D721Med (cell line): Measurements from ENCODE around the gene LRRIQ1.

Experiments
- DNase-seq: peaks from one replicate; pipeline ENCODE4 v3.0.0; 2011; ENCODE audit warnings: low spot score; ENCODE audit not compliant: insufficient read length
- FAIRE-seq: peaks from 2 replicates; lab custom pipeline; 2011; peaks lifted over from hg19 to GRCh38; lab: Jason Lieb, UNC
- TF ChIP-seq, protein P1 (sequence below): IDR thresholded peaks from 2 replicates; pipeline ENCODE4 v1.5.1; 2012; ENCODE audit warnings: mild to moderate bottlenecking, control low read depth; ENCODE audit not compliant: insufficient read depth; ENCODE audit errors: missing control alignments

LRRIQ1 gene

DNA sequence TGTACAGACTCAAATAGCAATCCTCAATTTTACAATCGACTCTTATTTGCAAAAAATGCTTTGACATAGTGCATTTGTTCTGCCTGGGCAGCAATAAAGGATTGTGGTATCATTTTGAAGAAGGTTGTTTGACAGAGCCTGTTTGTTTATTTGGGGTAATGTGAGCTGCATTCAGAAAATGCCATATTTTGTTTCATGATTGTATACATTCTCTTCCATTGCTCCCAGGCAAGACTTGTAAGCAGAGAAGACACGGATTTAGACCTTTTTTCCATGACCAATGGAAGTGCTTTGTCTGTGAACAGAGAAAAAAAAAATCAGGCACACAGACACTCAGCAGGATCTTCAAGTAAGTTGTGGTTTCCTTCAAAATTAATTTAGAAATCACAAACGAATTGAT lies 208.4 kb downstream of the LRRIQ1 start:
- no peak for FAIRE-seq
- no peak for DNase-seq
- TF ChIP-seq, protein P1, sequence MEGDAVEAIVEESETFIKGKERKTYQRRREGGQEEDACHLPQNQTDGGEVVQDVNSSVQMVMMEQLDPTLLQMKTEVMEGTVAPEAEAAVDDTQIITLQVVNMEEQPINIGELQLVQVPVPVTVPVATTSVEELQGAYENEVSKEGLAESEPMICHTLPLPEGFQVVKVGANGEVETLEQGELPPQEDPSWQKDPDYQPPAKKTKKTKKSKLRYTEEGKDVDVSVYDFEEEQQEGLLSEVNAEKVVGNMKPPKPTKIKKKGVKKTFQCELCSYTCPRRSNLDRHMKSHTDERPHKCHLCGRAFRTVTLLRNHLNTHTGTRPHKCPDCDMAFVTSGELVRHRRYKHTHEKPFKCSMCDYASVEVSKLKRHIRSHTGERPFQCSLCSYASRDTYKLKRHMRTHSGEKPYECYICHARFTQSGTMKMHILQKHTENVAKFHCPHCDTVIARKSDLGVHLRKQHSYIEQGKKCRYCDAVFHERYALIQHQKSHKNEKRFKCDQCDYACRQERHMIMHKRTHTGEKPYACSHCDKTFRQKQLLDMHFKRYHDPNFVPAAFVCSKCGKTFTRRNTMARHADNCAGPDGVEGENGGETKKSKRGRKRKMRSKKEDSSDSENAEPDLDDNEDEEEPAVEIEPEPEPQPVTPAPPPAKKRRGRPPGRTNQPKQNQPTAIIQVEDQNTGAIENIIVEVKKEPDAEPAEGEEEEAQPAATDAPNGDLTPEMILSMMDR = no peak

DNA sequence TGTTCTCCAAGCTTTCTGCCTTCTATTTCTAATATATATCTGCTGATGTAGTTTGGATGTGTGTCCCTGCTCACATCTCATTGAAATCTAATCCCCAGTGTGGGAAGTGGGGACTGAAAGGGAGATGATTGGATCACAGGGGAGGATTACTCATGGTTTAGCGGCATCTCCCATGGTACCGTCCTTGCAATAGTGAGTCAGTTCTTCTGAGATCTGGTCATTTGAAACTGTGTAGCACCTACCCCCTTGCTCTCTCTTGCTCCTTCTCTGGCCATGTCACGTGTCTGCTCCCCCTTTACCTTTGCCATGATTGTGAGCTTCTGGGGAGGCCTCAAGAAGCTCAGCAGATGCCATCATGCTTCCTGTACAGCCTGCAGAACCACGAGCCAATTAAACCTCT lies 217.7 kb downstream of the LRRIQ1 start:
- DNase-seq = no peak
- TF ChIP-seq, protein P1 = no peak
- no peak for FAIRE-seq

DNA sequence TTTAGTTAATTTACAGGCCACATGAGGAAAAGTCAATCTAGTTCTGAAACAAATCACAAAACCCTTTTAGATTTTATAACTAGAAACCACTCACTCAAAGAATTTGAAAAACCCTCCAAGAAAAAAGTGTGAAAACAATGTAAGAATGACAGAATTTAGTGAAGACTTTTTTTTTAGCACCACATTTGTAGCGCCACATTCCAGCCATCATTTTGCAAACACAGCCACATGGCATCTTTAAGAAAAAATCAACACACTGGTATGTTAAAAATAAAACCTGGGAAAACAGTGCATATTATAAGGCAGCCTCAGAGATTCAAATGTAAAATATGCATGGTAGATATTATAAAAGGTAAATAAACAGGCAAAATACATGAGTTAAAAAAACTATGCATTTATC lies 221.5 kb downstream of the LRRIQ1 start:
- DNase-seq (no peak), FAIRE-seq (no peak)
- TF ChIP-seq, protein P1 = no peak

DNA sequence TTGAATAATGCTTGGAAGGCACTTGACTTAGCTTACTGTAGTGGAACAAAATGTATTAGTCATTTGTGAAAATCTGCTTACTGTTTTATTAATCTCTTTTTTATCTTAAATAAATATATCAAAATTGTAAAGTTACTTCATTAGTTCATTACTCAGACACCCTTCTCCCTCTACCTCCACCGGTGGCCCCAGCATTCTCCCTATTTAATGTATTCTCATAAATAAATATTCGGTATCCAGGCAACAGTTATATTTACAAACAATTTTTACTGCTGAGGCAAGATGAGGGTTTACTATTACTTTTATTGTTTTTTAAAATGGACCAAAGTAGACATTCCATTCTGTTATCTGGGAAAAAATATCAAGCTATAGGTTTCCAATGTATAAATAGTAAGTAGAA lies 224.3 kb downstream of the LRRIQ1 start:
- TF ChIP-seq, protein P1 = no peak
- no peak for FAIRE-seq
- DNase-seq = no peak

DNA sequence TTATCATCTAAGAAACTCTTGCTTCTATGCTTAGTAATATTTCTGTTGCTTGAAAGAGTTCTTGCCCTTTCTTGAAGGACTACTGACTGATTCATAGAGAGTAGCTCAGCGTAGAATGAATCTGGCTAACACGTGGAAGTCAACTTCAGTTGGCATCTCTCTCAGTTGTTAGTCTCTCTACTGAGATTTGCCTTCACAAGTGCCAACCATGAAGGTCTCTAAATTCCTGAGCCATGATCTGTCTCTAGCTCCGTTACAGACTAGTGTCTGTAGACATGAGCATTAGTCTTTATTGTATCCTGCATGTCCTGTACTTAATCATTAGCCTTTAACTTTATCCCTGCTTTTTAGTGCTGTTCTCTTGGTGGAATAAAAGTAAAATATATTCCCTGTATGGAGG lies 224.7 kb downstream of the LRRIQ1 start:
- FAIRE-seq (no peak), DNase-seq (no peak)
- TF ChIP-seq, protein P1 = no peak

DNA sequence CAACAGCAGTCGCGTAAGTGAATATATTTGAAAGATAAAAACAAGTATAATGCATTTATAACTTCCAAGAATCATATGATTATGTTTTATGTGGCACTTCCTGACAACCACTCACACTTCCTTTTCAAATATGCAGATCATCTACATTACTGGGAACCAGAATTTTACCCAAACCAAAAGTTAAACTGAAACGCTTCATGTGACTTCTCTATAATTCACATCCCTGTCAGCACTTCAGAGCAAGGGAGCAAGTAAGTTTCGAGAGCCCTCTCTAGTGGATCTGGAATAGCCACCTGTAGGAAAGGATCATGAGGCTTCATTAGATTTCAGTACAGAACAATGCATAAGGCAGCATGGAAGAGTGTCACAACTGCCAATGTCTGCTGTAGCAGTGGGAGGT lies 230.2 kb downstream of the LRRIQ1 start:
- TF ChIP-seq, protein P1 = no peak
- no peak for FAIRE-seq
- no peak for DNase-seq

DNA sequence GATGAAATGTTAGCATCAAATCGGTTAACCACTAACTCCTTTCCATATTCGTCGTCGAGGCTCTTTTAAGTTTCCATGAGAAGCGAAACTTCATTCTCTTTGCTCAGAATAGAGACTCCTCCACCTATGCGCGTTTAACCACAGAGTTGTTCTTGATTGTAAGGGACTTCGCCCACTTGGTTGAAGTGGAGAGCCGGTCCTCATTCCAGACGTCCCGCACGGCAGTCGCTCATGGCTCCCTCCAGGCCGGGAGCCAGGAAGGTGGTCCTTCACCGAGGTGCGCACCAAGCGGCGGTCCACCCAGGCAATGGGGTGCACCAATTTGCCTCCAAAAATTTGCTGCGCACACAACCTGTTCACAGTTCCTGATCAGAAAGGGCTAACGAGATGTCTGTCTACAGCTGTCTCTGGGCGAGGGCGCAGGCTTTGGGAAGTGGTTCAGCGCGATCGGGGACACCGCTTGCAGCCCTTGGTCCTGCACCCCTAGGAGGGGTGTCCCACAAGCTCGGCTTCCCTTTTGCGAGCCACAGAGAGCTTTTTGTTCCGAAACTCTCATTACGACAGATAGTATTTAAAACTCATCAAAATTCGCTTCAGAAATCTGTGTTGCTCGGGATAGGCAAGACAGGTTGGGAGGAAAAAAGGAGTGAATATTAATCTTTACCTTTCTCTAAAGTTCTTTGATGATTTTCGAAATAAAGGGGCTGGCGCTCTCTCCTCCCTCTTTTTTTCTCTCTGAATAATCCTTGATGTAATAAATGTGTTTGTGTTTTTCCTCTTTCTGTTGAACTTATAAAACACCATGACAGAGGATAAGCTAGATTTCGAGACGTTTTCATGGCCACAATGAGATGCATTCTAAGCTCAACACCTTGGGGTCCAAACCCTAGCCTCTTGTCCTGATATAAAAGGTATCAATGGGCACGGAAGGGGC lies 237.5 kb downstream of the LRRIQ1 start:
- FAIRE-seq (no peak), DNase-seq (no peak)
- TF ChIP-seq, protein P1 = no peak
